ENCODE results near the gene AHDC1. TPM values are rescaled to one million over a fixed set of nuclear protein-coding genes. Genes with fewer than 3 reads are reported as not detected.

The AHDC1 gene
- total RNA-seq, 1 donor = 14.6 TPM

- no peak for DNase-seq (ENCODE audit: low read depth)
- H3K4me3 ChIP-seq (ENCODE audit: low read depth, low read length) = no peak overlapping the region
Measured at GRCh38 chr1:27611450-27611849, 7.5 kb upstream of the AHDC1 start.

GRCh38 chr1:27609618-27610240 is 5.8 kb upstream of the AHDC1 start:
- TF ChIP-seq CTCF (IDR thresholded peaks at IDR 0.05; ENCODE audit: insufficient read depth, low read length) = no peak
- H3K4me3 ChIP-seq (ENCODE audit: low read depth, low read length) = no peak overlapping the region
- no peak for DNase-seq (ENCODE audit: low read depth)

More at GRCh38 chr1:27611450-27611849, 7.5 kb upstream of the AHDC1 start:
- TF ChIP-seq CTCF (IDR thresholded peaks at IDR 0.05; ENCODE audit: insufficient read depth, low read length) = no peak

- DNase-seq (ENCODE audit: low read depth) = no peak
- no peak for TF ChIP-seq CTCF (IDR thresholded peaks at IDR 0.05; ENCODE audit: insufficient read depth, low read length)
- no peak overlapping the region for H3K4me3 ChIP-seq (ENCODE audit: low read depth, low read length)
Measured at GRCh38 chr1:27609210-27609555, 5.2 kb upstream of the AHDC1 start.

- TF ChIP-seq CTCF (IDR thresholded peaks at IDR 0.05; ENCODE audit: insufficient read depth, low read length) = no peak
- no peak overlapping the region for H3K4me3 ChIP-seq (ENCODE audit: low read depth, low read length)
- DNase-seq (ENCODE audit: low read depth) = no peak
Measured at GRCh38 chr1:27607239-27607804, 3.4 kb upstream of the AHDC1 start.

- no peak for DNase-seq (ENCODE audit: low read depth)
- no peak for TF ChIP-seq CTCF (IDR thresholded peaks at IDR 0.05; ENCODE audit: insufficient read depth, low read length)
Measured at GRCh38 chr1:27606708-27607238, 2.8 kb upstream of the AHDC1 start.

GRCh38 chr1:27605796-27606707 is 2.1 kb upstream of the AHDC1 start:
- TF ChIP-seq CTCF (IDR thresholded peaks at IDR 0.05; ENCODE audit: insufficient read depth, low read length) = peak; percentile 89
- DNase-seq (ENCODE audit: low read depth) = peak; percentile 69
- H3K4me3 ChIP-seq (ENCODE audit: low read depth, low read length) = no peak overlapping the region

More at GRCh38 chr1:27606708-27607238, 2.8 kb upstream of the AHDC1 start:
- H3K4me3 ChIP-seq (ENCODE audit: low read depth, low read length) = no peak overlapping the region

All from fibroblast of the aortic adventitia (primary cell).